Nephron progenitor cell (in vitro differentiated cells): Measurements from ENCODE around the gene LIN54.
"Not testable (repeated sequence)": the region's sequence is repeated elsewhere in the genome, so short reads cannot be mapped to it uniquely, and the experiment has no call there.

Experiments
- DNase-seq: peaks from one replicate; pipeline ENCODE4 v3.0.0; 2021
- H3K27ac Mint-ChIP-seq: 2 replicates; pipeline ENCODE4 v1.8.0; 2021; ENCODE audit warnings: mild to moderate bottlenecking, moderate library complexity, mixed read lengths
- H3K27me3 Mint-ChIP-seq: 2 replicates; pipeline ENCODE4 v1.8.0; 2021; ENCODE audit warnings: mild to moderate bottlenecking, low read depth, mixed read lengths; ENCODE audit not compliant: poor library complexity
- H3K36me3 Mint-ChIP-seq: 2 replicates; pipeline ENCODE4 v1.8.0; 2021; ENCODE audit warnings: low read depth, mixed read lengths
- H3K4me1 Mint-ChIP-seq: 2 replicates; pipeline ENCODE4 v1.8.0; 2021; ENCODE audit warnings: mixed read lengths
- H3K4me3 Mint-ChIP-seq: 2 replicates; pipeline ENCODE4 v1.8.0; 2021; ENCODE audit warnings: mild to moderate bottlenecking, moderate library complexity, mixed read lengths
- H3K9me3 Mint-ChIP-seq: 2 replicates; pipeline ENCODE4 v1.8.0; 2021; ENCODE audit warnings: mild to moderate bottlenecking, moderate library complexity, mixed read lengths
- TF ChIP-seq, protein P1 (sequence below): fragments of 200-600 bp; sonication (generic); IDR thresholded peaks from 2 replicates; pipeline ENCODE4 v1.5.0; 2021; ENCODE audit warnings: antibody characterized with exemption

Gene LIN54

DNA sequence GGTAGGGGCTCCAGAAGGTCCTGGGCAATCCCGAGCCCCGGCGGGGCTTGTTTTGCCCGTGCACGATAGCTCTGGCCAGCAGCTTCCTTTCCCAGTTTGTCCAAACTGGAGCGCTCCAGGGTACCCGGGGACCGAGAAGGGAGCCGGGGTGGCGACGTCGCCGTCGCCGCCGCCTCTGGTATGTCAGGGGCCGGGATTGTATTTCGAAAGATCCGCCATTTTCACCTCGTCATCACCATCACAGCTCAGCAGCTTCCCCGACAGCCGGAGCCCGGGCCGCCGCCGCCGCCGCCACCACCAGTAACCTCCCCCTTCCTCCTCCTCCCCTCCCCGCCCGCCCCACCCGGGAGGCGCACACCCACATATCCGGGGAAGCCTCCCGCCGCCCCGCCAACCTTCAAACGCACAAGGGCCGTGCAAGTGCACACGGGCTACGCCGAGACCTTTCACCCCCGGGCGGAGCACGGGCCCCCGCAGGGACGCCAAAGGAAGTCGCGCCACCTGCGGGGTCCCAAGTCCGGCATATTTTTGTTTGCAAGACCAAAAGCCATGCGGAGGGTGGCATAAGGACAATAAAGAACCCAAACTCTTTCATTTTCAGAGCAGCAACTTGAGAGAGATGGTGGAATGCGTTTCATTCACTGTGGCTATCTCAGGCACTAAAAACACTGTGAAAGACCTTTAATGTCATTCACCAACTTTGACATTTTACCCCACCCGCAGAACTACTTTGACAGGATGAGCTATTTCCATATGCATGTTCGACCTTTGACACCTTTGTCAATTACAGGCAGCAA, at the start of gene LIN54:
TSS of gene LIN54 (minus strand) at position 302 of the 797 bp plus-strand sequence. CDS start 25,979 bp downstream, outside the sequence.
- peak; percentile 81 for DNase-seq
- Mint-ChIP-seq H3K4me3 (peak within 1 kb of the TSS; percentile 94), H3K4me1 (peaks cover 48% of the 10 kb centered on the region), H3K9me3 (peaks cover 9% of the 10 kb centered on the region), H3K36me3 (peaks cover 18% of the 10 kb centered on the region), H3K27me3 (no peaks in the 10 kb centered on the region), H3K27ac (peak within 1 kb of the TSS; percentile 99)
- TF ChIP-seq, protein P1, sequence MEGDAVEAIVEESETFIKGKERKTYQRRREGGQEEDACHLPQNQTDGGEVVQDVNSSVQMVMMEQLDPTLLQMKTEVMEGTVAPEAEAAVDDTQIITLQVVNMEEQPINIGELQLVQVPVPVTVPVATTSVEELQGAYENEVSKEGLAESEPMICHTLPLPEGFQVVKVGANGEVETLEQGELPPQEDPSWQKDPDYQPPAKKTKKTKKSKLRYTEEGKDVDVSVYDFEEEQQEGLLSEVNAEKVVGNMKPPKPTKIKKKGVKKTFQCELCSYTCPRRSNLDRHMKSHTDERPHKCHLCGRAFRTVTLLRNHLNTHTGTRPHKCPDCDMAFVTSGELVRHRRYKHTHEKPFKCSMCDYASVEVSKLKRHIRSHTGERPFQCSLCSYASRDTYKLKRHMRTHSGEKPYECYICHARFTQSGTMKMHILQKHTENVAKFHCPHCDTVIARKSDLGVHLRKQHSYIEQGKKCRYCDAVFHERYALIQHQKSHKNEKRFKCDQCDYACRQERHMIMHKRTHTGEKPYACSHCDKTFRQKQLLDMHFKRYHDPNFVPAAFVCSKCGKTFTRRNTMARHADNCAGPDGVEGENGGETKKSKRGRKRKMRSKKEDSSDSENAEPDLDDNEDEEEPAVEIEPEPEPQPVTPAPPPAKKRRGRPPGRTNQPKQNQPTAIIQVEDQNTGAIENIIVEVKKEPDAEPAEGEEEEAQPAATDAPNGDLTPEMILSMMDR, result no peak

DNA sequence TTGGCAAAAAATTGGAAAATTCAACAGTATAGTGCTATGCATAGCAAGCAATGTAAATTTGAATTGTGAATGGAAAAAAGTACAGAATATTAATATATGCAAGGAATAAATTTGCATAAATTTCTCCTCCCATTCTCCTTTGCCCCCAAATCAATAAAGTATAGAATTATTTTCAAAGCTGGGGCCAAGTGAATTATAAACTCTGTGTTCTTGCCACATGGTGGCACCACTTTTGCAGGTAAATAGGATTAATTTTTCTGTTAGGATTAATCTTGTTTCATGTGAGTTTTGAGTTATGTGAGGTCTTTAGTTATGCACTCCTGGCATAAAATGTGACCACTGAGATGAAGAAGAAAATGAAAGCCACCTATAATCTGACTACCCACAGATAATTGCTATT, 44.3 kb upstream of the LIN54 start:
- peaks cover 87% of the 10 kb centered on the region for H3K36me3 Mint-ChIP-seq
- H3K4me3 Mint-ChIP-seq, result no peak overlapping the region
- H3K9me3 Mint-ChIP-seq, result no peaks in the 10 kb centered on the region
- DNase-seq, result no peak
- no peak overlapping the region for H3K27ac Mint-ChIP-seq
- no peaks in the 10 kb centered on the region for H3K4me1 Mint-ChIP-seq
- TF ChIP-seq, protein P1, result no peak
- H3K27me3 Mint-ChIP-seq, result no peaks in the 10 kb centered on the region

DNA sequence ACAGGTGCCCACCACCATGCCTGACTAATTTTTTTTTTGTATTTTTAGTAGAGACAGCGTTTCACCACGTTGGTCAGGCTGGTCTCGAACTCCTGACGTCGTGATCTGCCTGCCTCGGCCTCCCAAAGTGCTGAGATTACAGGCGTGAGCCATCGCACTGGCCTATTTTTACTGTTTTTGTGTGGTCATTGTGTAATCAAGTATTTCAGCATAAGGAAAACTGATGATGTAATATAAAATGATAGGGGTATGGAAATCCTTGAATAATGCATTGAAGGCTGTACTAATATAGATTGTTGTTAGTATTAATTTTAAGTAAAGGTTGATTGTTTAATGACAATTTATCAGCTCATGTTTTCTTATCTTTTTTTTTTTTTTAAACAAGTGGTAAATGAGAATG, 38.2 kb upstream of the LIN54 start:
- not testable (repeated sequence) for DNase-seq, H3K4me1 Mint-ChIP-seq, H3K9me3 Mint-ChIP-seq, H3K27me3 Mint-ChIP-seq, H3K4me3 Mint-ChIP-seq, H3K27ac Mint-ChIP-seq
- H3K36me3 Mint-ChIP-seq, result peaks cover 49% of the 10 kb centered on the region

DNA sequence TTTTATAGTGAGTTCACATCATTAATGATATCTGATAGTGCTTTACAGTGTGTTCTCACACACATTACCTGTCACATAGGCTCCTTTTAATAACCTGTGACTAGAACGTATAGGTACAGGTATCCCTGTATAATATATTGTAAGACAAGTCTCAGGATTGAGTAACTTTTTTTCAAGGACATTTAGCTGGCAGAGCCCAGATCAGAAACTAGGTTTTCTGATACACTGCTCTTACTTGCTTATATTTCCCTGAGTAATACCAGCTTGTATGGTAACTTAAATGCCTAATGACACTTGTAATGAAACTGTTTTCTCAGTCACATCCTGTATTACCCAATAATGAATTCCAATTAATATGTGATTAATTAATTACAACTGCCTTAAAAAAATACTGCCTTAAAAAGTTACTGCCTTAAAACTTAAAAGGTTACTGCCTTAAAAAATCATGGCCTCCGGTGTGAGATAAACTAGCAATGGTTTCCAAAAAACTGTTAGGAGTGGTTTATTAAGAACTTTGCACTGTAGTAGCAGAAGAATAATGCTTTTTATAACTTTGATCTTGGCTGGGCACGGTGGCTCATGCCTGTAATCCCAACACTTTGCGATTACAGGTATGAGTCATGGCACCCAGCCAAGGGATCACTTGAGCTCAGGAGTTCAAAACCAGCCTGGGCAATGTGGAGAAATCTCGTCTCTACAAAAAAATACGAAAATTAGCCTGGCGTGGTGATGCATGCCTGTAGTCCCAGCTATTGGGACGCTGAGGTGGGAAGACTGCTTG, 36.3 kb upstream of the LIN54 start:
- no peaks in the 10 kb centered on the region for H3K27me3 Mint-ChIP-seq
- TF ChIP-seq, protein P1, result no peak
- no peak for DNase-seq
- H3K36me3 Mint-ChIP-seq, result peaks cover 39% of the 10 kb centered on the region
- no peaks in the 10 kb centered on the region for H3K4me1 Mint-ChIP-seq
- no peaks in the 10 kb centered on the region for H3K9me3 Mint-ChIP-seq
- no peak overlapping the region for H3K4me3 Mint-ChIP-seq
- no peak overlapping the region for H3K27ac Mint-ChIP-seq

DNA sequence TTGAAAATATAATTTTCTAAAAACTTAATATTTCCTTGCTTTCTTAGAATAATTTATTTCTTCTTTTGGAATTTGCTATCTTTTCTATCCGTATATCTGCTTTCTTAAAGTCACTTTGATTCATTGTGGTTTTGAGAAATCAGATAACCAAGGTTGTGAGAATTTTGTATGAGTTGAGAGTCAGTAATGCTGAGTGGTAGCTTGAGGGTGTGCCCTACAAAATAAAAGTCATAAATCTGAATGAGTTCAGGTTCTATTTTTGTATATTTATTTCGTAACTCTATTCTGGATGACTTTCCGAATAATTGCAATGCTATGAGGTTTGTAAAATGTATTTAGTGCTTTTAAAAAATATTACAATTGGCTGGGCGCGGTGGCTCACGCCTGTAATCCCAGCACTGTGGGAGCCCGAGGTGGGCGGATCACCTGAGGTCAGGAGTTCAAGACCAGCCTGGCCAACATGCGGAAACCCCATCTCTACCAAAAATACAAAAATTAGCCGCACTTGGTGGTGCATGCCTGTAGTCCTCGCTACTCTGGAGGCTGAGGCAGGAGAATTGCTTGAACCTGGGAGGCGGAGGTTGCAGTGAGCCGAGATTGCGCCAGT, 33.3 kb upstream of the LIN54 start:
- H3K9me3 Mint-ChIP-seq, result no peaks in the 10 kb centered on the region

DNA sequence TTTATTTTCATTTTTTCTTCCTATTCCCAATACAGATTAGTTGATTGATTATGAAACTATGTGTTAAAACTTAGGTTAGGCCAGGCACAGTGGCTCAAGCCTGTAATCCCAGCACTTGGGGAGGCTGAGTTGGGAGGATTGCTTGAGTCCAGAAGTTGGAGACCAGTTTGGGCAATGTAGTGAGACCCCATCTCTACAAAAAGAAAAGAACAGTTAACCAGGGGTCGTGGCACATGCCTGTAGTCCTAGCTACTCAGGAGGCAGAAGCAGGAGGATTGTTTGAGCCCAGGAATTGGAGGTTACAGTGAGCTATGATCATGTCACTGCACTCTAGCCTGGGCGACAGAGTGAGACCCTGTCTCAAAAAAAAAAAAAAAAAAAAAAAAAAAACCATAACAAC, 32.5 kb upstream of the LIN54 start:
- not testable (repeated sequence) for H3K4me3 Mint-ChIP-seq, H3K9me3 Mint-ChIP-seq, H3K4me1 Mint-ChIP-seq, DNase-seq, H3K27ac Mint-ChIP-seq, H3K27me3 Mint-ChIP-seq
- peaks cover 13% of the 10 kb centered on the region for H3K36me3 Mint-ChIP-seq

More for the DNA sequence above, 33.3 kb upstream of the LIN54 start:
- no peak overlapping the region for H3K27ac Mint-ChIP-seq
- no peak overlapping the region for H3K4me3 Mint-ChIP-seq
- H3K36me3 Mint-ChIP-seq, result peaks cover 14% of the 10 kb centered on the region
- TF ChIP-seq, protein P1, result no peak
- DNase-seq, result no peak
- H3K4me1 Mint-ChIP-seq, result no peaks in the 10 kb centered on the region
- no peaks in the 10 kb centered on the region for H3K27me3 Mint-ChIP-seq
